ENCODE measurements around the gene DNM2.

The DNM2 gene

GRCh38 chr19:10763411-10763810 lies 45.5 kb downstream of the DNM2 start:
- Histone ChIP-seq H3K27ac (ENCODE audit: low read length, poor library complexity, severe bottlenecking) (no peak overlapping the region), H2BK12ac (ENCODE audit: low read length in 2 of 2) (no peak overlapping the region), H2BK120ac (ENCODE audit: low read depth, low read length) (no peak overlapping the region), H3K27me3 (ENCODE audit: control insufficient read depth in 1 of 2, insufficient read depth in 1 of 2, low read length in 2 of 2) (no peaks in the 10 kb centered on the region), H2BK15ac (ENCODE audit: low read depth, poor library complexity, severe bottlenecking) (no peak overlapping the region), H2AFZ (ENCODE audit: low read depth, low read length) (no peak overlapping the region), H3K4me1 (ENCODE audit: control insufficient read depth, insufficient read depth, low read depth, low read length) (peaks cover 75% of the 10 kb centered on the region), H2BK5ac (ENCODE audit: low read depth, low read length, poor library complexity, severe bottlenecking) (peak overlapping the region; percentile 9), H4K91ac (ENCODE audit: low read length) (no peak overlapping the region), H3K79me1 (replicated peaks; ENCODE audit: low read length, poor library complexity, severe bottlenecking) (peaks cover 46% of the 10 kb centered on the region), H3K9me3 (ENCODE audit: control insufficient read depth, low read length) (no peaks in the 10 kb centered on the region), H2AK5ac (ENCODE audit: low read length, severe bottlenecking) (peak overlapping the region; percentile 63), H3K4me2 (ENCODE audit: low read length, poor library complexity, severe bottlenecking) (no peak overlapping the region), H3K36me3 (ENCODE audit: control insufficient read depth in 1 of 2, insufficient read depth in 2 of 2, low read depth in 1 of 2, low read length in 2 of 2) (peaks cover 38 to 39% of the 10 kb centered on the region in 2 experiments), H3K14ac (ENCODE audit: low read length in 2 of 2) (no peak overlapping the region), H4K8ac (ENCODE audit: low read length) (no peak overlapping the region), H3K4ac (ENCODE audit: low read depth in 1 of 2, low read length in 2 of 2) (no peak overlapping the region), H3K9ac (ENCODE audit: low read length) (no peak overlapping the region), H3K18ac (ENCODE audit: low read depth in 1 of 2, low read length in 2 of 2) (no peak overlapping the region), H3K4me3 (ENCODE audit: insufficient read depth in 1 of 2, low read depth in 1 of 2, low read length in 2 of 2) (no peak overlapping the region), H3K23ac (ENCODE audit: low read length in 2 of 2) (no peak overlapping the region)
- DNase-seq: no peak
- 80% methylated on average over 5 of the region's 5 CpGs for WGBS

GRCh38 chr19:10763828-10764339 lies 46.0 kb downstream of the DNM2 start:
- no peak overlapping the region for H2BK120ac ChIP-seq (ENCODE audit: low read depth, low read length)

GRCh38 chr19:10764340-10764894 lies 46.5 kb downstream of the DNM2 start:
- Histone ChIP-seq H4K8ac (ENCODE audit: low read length) (peak overlapping the region; percentile 27), H3K27ac (ENCODE audit: low read length, poor library complexity, severe bottlenecking) (peak overlapping the region; percentile 79), H4K91ac (ENCODE audit: low read length) (peak overlapping the region; percentile 41), H3K18ac (ENCODE audit: low read depth in 1 of 2, low read length in 2 of 2) (no peak overlapping the region), H3K4me3 (ENCODE audit: insufficient read depth in 1 of 2, low read depth in 1 of 2, low read length in 2 of 2) (no peak overlapping the region), H3K4me1 (ENCODE audit: control insufficient read depth, insufficient read depth, low read depth, low read length) (peaks cover 82% of the 10 kb centered on the region), H3K36me3 (ENCODE audit: control insufficient read depth in 1 of 2, insufficient read depth in 2 of 2, low read depth in 1 of 2, low read length in 2 of 2) (peaks cover 45 to 48% of the 10 kb centered on the region in 2 experiments), H3K4me2 (ENCODE audit: low read length, poor library complexity, severe bottlenecking) (peak overlapping the region; percentile 10), H2BK5ac (ENCODE audit: low read depth, low read length, poor library complexity, severe bottlenecking) (peak overlapping the region; percentile 36), H3K9ac (ENCODE audit: low read length) (no peak overlapping the region), H3K9me3 (ENCODE audit: control insufficient read depth, low read length) (no peaks in the 10 kb centered on the region), H3K23ac (ENCODE audit: low read length in 2 of 2) (no peak overlapping the region), H2BK12ac (ENCODE audit: low read length in 2 of 2) (no peak overlapping the region), H3K79me1 (replicated peaks; ENCODE audit: low read length, poor library complexity, severe bottlenecking) (peaks cover 51% of the 10 kb centered on the region), H3K4ac (ENCODE audit: low read depth in 1 of 2, low read length in 2 of 2) (no peak overlapping the region), H3K14ac (ENCODE audit: low read length in 2 of 2) (no peak overlapping the region), H3K27me3 (ENCODE audit: control insufficient read depth in 1 of 2, insufficient read depth in 1 of 2, low read length in 2 of 2) (no peaks in the 10 kb centered on the region), H2BK120ac (ENCODE audit: low read depth, low read length) (no peak overlapping the region), H2AFZ (ENCODE audit: low read depth, low read length) (no peak overlapping the region), H2BK15ac (ENCODE audit: low read depth, poor library complexity, severe bottlenecking) (peak overlapping the region; percentile 44), H2AK5ac (ENCODE audit: low read length, severe bottlenecking) (peak overlapping the region; percentile 52)
- no peak for DNase-seq
- WGBS: 86% methylated on average over 9 of the region's 9 CpGs

More at GRCh38 chr19:10763828-10764339, 46.0 kb downstream of the DNM2 start:
- Histone ChIP-seq H4K8ac (ENCODE audit: low read length) (no peak overlapping the region), H3K4me1 (ENCODE audit: control insufficient read depth, insufficient read depth, low read depth, low read length) (peaks cover 79% of the 10 kb centered on the region), H3K4me2 (ENCODE audit: low read length, poor library complexity, severe bottlenecking) (no peak overlapping the region), H2BK15ac (ENCODE audit: low read depth, poor library complexity, severe bottlenecking) (no peak overlapping the region), H3K27ac (ENCODE audit: low read length, poor library complexity, severe bottlenecking) (peak overlapping the region; percentile 11), H3K18ac (ENCODE audit: low read depth in 1 of 2, low read length in 2 of 2) (no peak overlapping the region), H3K14ac (ENCODE audit: low read length in 2 of 2) (no peak overlapping the region), H3K79me1 (replicated peaks; ENCODE audit: low read length, poor library complexity, severe bottlenecking) (peaks cover 49% of the 10 kb centered on the region), H3K4me3 (ENCODE audit: insufficient read depth in 1 of 2, low read depth in 1 of 2, low read length in 2 of 2) (no peak overlapping the region), H4K91ac (ENCODE audit: low read length) (no peak overlapping the region), H2BK12ac (ENCODE audit: low read length in 2 of 2) (no peak overlapping the region), H3K9me3 (ENCODE audit: control insufficient read depth, low read length) (no peaks in the 10 kb centered on the region), H2BK5ac (ENCODE audit: low read depth, low read length, poor library complexity, severe bottlenecking) (no peak overlapping the region), H2AFZ (ENCODE audit: low read depth, low read length) (no peak overlapping the region), H3K23ac (ENCODE audit: low read length in 2 of 2) (no peak overlapping the region), H3K36me3 (ENCODE audit: control insufficient read depth in 1 of 2, insufficient read depth in 2 of 2, low read depth in 1 of 2, low read length in 2 of 2) (peaks cover 42 to 44% of the 10 kb centered on the region in 2 experiments), H3K27me3 (ENCODE audit: control insufficient read depth in 1 of 2, insufficient read depth in 1 of 2, low read length in 2 of 2) (no peaks in the 10 kb centered on the region), H3K4ac (ENCODE audit: low read depth in 1 of 2, low read length in 2 of 2) (no peak overlapping the region), H2AK5ac (ENCODE audit: low read length, severe bottlenecking) (peak overlapping the region; percentile 63), H3K9ac (ENCODE audit: low read length) (no peak overlapping the region)
- no peak for DNase-seq
- WGBS: 78% methylated on average over 11 of the region's 11 CpGs

- Histone ChIP-seq H4K8ac (ENCODE audit: low read length) (no peak overlapping the region), H3K14ac (ENCODE audit: low read length in 2 of 2) (no peak overlapping the region), H3K27me3 (ENCODE audit: control insufficient read depth in 1 of 2, insufficient read depth in 1 of 2, low read length in 2 of 2) (no peaks in the 10 kb centered on the region), H2BK120ac (ENCODE audit: low read depth, low read length) (no peak overlapping the region), H3K9ac (ENCODE audit: low read length) (peak overlapping the region; percentile 71), H3K9me3 (ENCODE audit: control insufficient read depth, low read length) (no peaks in the 10 kb centered on the region), H4K91ac (ENCODE audit: low read length) (peak overlapping the region; percentile 19), H3K18ac (ENCODE audit: low read depth in 1 of 2, low read length in 2 of 2) (no peak overlapping the region), H2BK12ac (ENCODE audit: low read length in 2 of 2) (peak overlapping the region in 1 of 2 experiments; percentile 6), H3K27ac (ENCODE audit: low read length, poor library complexity, severe bottlenecking) (no peak overlapping the region), H3K4ac (ENCODE audit: low read depth in 1 of 2, low read length in 2 of 2) (no peak overlapping the region), H2AK5ac (ENCODE audit: low read length, severe bottlenecking) (peak overlapping the region; percentile 82), H3K4me3 (ENCODE audit: insufficient read depth in 1 of 2, low read depth in 1 of 2, low read length in 2 of 2) (no peak overlapping the region), H2AFZ (ENCODE audit: low read depth, low read length) (no peak overlapping the region), H3K4me2 (ENCODE audit: low read length, poor library complexity, severe bottlenecking) (no peak overlapping the region), H3K79me1 (replicated peaks; ENCODE audit: low read length, poor library complexity, severe bottlenecking) (peaks cover 60% of the 10 kb centered on the region), H3K36me3 (ENCODE audit: control insufficient read depth in 1 of 2, insufficient read depth in 2 of 2, low read depth in 1 of 2, low read length in 2 of 2) (peaks cover 42 to 48% of the 10 kb centered on the region in 2 experiments), H3K23ac (ENCODE audit: low read length in 2 of 2) (no peak overlapping the region), H2BK5ac (ENCODE audit: low read depth, low read length, poor library complexity, severe bottlenecking) (no peak overlapping the region), H2BK15ac (ENCODE audit: low read depth, poor library complexity, severe bottlenecking) (no peak overlapping the region), H3K4me1 (ENCODE audit: control insufficient read depth, insufficient read depth, low read depth, low read length) (peaks cover 81% of the 10 kb centered on the region)
- no peak for DNase-seq
- 96% methylated on average over 9 of the region's 9 CpGs for WGBS
These were observed 48.3 kb downstream of the DNM2 start for GRCh38 chr19:10766049-10766623.
